HTERT RPE-1 (cell line): Measurements from ENCODE around the gene ALB.

Source experiments
- in situ Hi-C: fragments of 300-500 bp; cut with MboI; formaldehyde crosslinking; loops from 4 replicates; pipeline ENCODE4 v1.14.3; 2020; ENCODE audit warnings: low sequenced_read_pairs

The ALB gene

GRCh38 chr4:73408181-73408867 is 4.2 kb downstream of the ALB start:
- in situ Hi-C loops = no loop called here

GRCh38 chr4:73409012-73409862 is 5.2 kb downstream of the ALB start:
- in situ Hi-C loops = no loop called here

GRCh38 chr4:73409978-73410548 is 6.0 kb downstream of the ALB start:
- in situ Hi-C loops = no loop called here

GRCh38 chr4:73410916-73411730 is 7.0 kb downstream of the ALB start:
- in situ Hi-C loops = no loop called here

- in situ Hi-C loops = no loop called here
Measured at GRCh38 chr4:73411731-73412414, 7.8 kb downstream of the ALB start.

- in situ Hi-C loops = no loop called here
Measured at GRCh38 chr4:73413294-73413755, 9.2 kb downstream of the ALB start.

- in situ Hi-C loops = no loop called here
Measured at GRCh38 chr4:73414936-73415271, 10.8 kb downstream of the ALB start.

GRCh38 chr4:73415807-73416238 is 11.7 kb downstream of the ALB start:
- in situ Hi-C loops = no loop called here

GRCh38 chr4:73416423-73417087 is 12.5 kb downstream of the ALB start:
- in situ Hi-C loops = no loop called here

- in situ Hi-C loops = no loop called here
Measured at GRCh38 chr4:73417342-73417741, 13.3 kb downstream of the ALB start.

GRCh38 chr4:73417973-73418372 is 13.9 kb downstream of the ALB start:
- in situ Hi-C loops = no loop called here

GRCh38 chr4:73418677-73419076 is 14.6 kb downstream of the ALB start:
- in situ Hi-C loops = no loop called here

GRCh38 chr4:73419106-73420038 is 15.3 kb downstream of the ALB start:
- in situ Hi-C loops = no loop called here

- in situ Hi-C loops = no loop called here
Measured at GRCh38 chr4:73420615-73421014, 16.5 kb downstream of the ALB start.

- in situ Hi-C loops = no loop called here
Measured at GRCh38 chr4:73421708-73422457, 17.8 kb downstream of the ALB start.

GRCh38 chr4:73422458-73422752 is 18.3 kb downstream of the ALB start:
- in situ Hi-C loops = no loop called here

GRCh38 chr4:73423184-73423583 is 19.1 kb downstream of the ALB start:
- in situ Hi-C loops = no loop called here

- in situ Hi-C loops = no loop called here
Measured at GRCh38 chr4:73426666-73427065, 22.6 kb downstream of the ALB start.
